ENCODE results near the gene KIF5C.

- TF ChIP-seq CTCF (conservative IDR thresholded peaks at IDR 0.05; ENCODE audit: low read length) (no peak), EZH2phosphoT487 (IDR thresholded peaks at IDR 0.05; ENCODE audit: borderline replicate concordance, low read depth, low read length) (no peak)
Observed at GRCh38 chr2:149064856-149065630, 190.0 kb downstream of the KIF5C start.

Measured in OCI-LY7 (cell line).